Endothelial cell of umbilical vein (primary cell): ENCODE data around the gene MLYCD.

Experiments
- CTCF ChIP-seq, 2 donors: IDR thresholded peaks; 1 replicate in 1 of 2; 2 replicates in 1 of 2; pipeline ENCODE4 v1.5.1; 2011; ENCODE audit warnings: low read length in 2 of 2, mild to moderate bottlenecking in 2 of 2, moderate library complexity in 2 of 2, control low read depth in 1 of 2, inconsistent platforms in 1 of 2, low read depth in 1 of 2; ENCODE audit not compliant: insufficient read depth in 1 of 2; ENCODE audit errors: extremely low read depth in 1 of 2
- EZH2 ChIP-seq: IDR thresholded peaks from 2 replicates; pipeline ENCODE4 v1.6.1; 2012; ENCODE audit warnings: borderline replicate concordance, low read depth, mild to moderate bottlenecking, moderate library complexity, low read length, inconsistent platforms; ENCODE audit not compliant: severe bottlenecking
- POLR2A ChIP-seq: IDR thresholded peaks from 2 replicates; pipeline ENCODE4 v1.6.1; 2012; ENCODE audit warnings: low read depth, mild to moderate bottlenecking, control low read depth, low read length
- POLR2AphosphoS5 ChIP-seq: IDR thresholded peaks from 2 replicates; pipeline ENCODE4 v1.6.1; 2012; ENCODE audit warnings: low read depth, mild to moderate bottlenecking, control low read depth, low read length, moderate library complexity; ENCODE audit not compliant: insufficient read depth

- no peak for TF ChIP-seq CTCF (IDR thresholded peaks at IDR 0.05; ENCODE audit: extremely low read depth in 1 of 2, insufficient read depth in 1 of 2, low read depth in 1 of 2, low read length in 2 of 2)
- TF ChIP-seq EZH2: no peak
- no peak for TF ChIP-seq POLR2AphosphoS5
- no peak for TF ChIP-seq POLR2A
Observed at GRCh38 chr16:83888672-83889044, 10.3 kb upstream of the MLYCD start.
